H9 (cell line): Measurements from ENCODE around the gene TUBGCP5. TPM values are rescaled to one million over a fixed set of nuclear protein-coding genes. Genes with fewer than 3 reads are reported as not detected.

Experiments used
- DNase-seq: peaks from one replicate; pipeline ENCODE4 v3.0.0-alpha.2; 2017
- H2AFZ ChIP-seq: one replicate; pipeline ENCODE4 v1.6.1; 2013; ENCODE audit warnings: mild to moderate bottlenecking, low read length, control low read depth, moderate library complexity
- H2AK5ac ChIP-seq: 2 replicates; pipeline ENCODE4 v1.6.1; 2013; ENCODE audit warnings: low read length, control low read depth, mixed read lengths; ENCODE audit not compliant: insufficient read length
- H2BK120ac ChIP-seq: one replicate; pipeline ENCODE4 v1.6.1; 2013; ENCODE audit warnings: low read depth, mild to moderate bottlenecking, low read length, control low read depth, inconsistent platforms; ENCODE audit not compliant: poor library complexity, severe bottlenecking
- H2BK12ac ChIP-seq: 2 replicates; pipeline ENCODE4 v1.6.1; 2013; ENCODE audit warnings: low read length, control low read depth, mixed read lengths, low read depth; ENCODE audit not compliant: insufficient read length
- H2BK15ac ChIP-seq: 2 replicates; pipeline ENCODE4 v1.6.1; 2013; ENCODE audit warnings: low read depth, low read length, control low read depth
- H2BK20ac ChIP-seq: one replicate; pipeline ENCODE4 v1.6.1; 2013; ENCODE audit warnings: low read depth, mild to moderate bottlenecking, low read length, control low read depth, inconsistent platforms; ENCODE audit not compliant: poor library complexity, severe bottlenecking
- H2BK5ac ChIP-seq: 2 replicates; pipeline ENCODE4 v1.6.1; 2013; ENCODE audit warnings: low read length, control low read depth, mixed read lengths; ENCODE audit not compliant: insufficient read length
- H3K14ac ChIP-seq: 2 replicates; pipeline ENCODE4 v1.6.1; 2013; ENCODE audit warnings: low read length, control low read depth; ENCODE audit not compliant: insufficient read depth
- H3K18ac ChIP-seq: 2 replicates; pipeline ENCODE4 v1.6.1; 2013; ENCODE audit warnings: low read depth, mild to moderate bottlenecking, mixed read lengths, low read length, control low read depth; ENCODE audit not compliant: insufficient read length
- H3K23ac ChIP-seq: 2 replicates; pipeline ENCODE4 v1.6.1; 2013; ENCODE audit warnings: low read length, control low read depth, mixed read lengths, low read depth; ENCODE audit not compliant: insufficient read length
- H3K23me2 ChIP-seq: 2 replicates; pipeline ENCODE4 v1.6.1; 2013; ENCODE audit warnings: low read depth, mild to moderate bottlenecking, mixed read lengths, low read length, control low read depth; ENCODE audit not compliant: insufficient read length, poor library complexity, severe bottlenecking
- H3K27ac ChIP-seq: 2 replicates; pipeline ENCODE4 v1.5.1; 2013; ENCODE audit warnings: low read length, control low read depth, mixed read lengths, low read depth; ENCODE audit not compliant: insufficient read length
- H3K27me3 ChIP-seq: 2 replicates; pipeline ENCODE4 v1.6.1; 2013; ENCODE audit warnings: low read length, control low read depth, inconsistent platforms; ENCODE audit not compliant: insufficient read depth
- H3K4ac ChIP-seq: 2 replicates; pipeline ENCODE4 v1.6.1; 2013; ENCODE audit warnings: low read depth, mild to moderate bottlenecking, control low read depth, inconsistent platforms, low read length, moderate library complexity
- H3K4me1 ChIP-seq: 2 replicates; pipeline ENCODE4 v1.6.1; 2013; ENCODE audit warnings: low read length, control low read depth, inconsistent platforms; ENCODE audit not compliant: insufficient read depth
- H3K4me2 ChIP-seq: 2 replicates; pipeline ENCODE4 v1.6.1; 2013; ENCODE audit warnings: low read length, control low read depth, mixed read lengths; ENCODE audit not compliant: insufficient read length, insufficient read depth
- H3K56ac ChIP-seq: 2 replicates; pipeline ENCODE4 v1.6.1; 2013; ENCODE audit warnings: low read depth, mild to moderate bottlenecking, mixed read lengths, low read length, control low read depth; ENCODE audit not compliant: insufficient read length
- H3K79me1 ChIP-seq: 2 replicates; pipeline ENCODE4 v1.6.1; 2013; ENCODE audit warnings: low read depth, mild to moderate bottlenecking, moderate library complexity, low read length, control low read depth, inconsistent platforms; ENCODE audit not compliant: insufficient read depth, poor library complexity, severe bottlenecking
- H3K79me2 ChIP-seq: 2 replicates; pipeline ENCODE4 v1.6.1; 2013; ENCODE audit warnings: low read length, control low read depth, inconsistent platforms; ENCODE audit not compliant: insufficient read depth
- H3K9ac ChIP-seq: 2 replicates; pipeline ENCODE4 v1.6.1; 2013; ENCODE audit warnings: low read length, control low read depth, mixed read lengths; ENCODE audit not compliant: insufficient read length; ENCODE audit errors: extremely low read depth
- H3K9me3 ChIP-seq: one replicate; pipeline ENCODE4 v1.6.1; 2013; ENCODE audit warnings: low read depth, low read length, inconsistent platforms; ENCODE audit not compliant: control insufficient read depth
- H3T11ph ChIP-seq: one replicate; pipeline ENCODE4 v1.6.1; 2013; ENCODE audit warnings: mild to moderate bottlenecking, low read length, control low read depth, inconsistent platforms
- H4K20me1 ChIP-seq: one replicate; pipeline ENCODE4 v1.6.1; 2013; ENCODE audit not compliant: control insufficient read depth, insufficient read length, insufficient read depth
- H4K5ac ChIP-seq: 2 replicates; pipeline ENCODE4 v1.6.1; 2013; ENCODE audit warnings: low read depth, mild to moderate bottlenecking, mixed read lengths, low read length, control low read depth; ENCODE audit not compliant: insufficient read length
- H4K8ac ChIP-seq: replicated peaks from 2 replicates; pipeline ENCODE4 v1.6.1; 2013; ENCODE audit warnings: low read length, control low read depth, mixed read lengths, low read depth; ENCODE audit not compliant: insufficient read length
- H4K91ac ChIP-seq: 2 replicates; pipeline ENCODE4 v1.6.1; 2013; ENCODE audit warnings: low read depth, mild to moderate bottlenecking, moderate library complexity, mixed read lengths, low read length, control low read depth; ENCODE audit not compliant: insufficient read length
- H3K27ac Mint-ChIP-seq, 3 experiments: 2 replicates in 2 of 3; 3 replicates in 1 of 3; pipeline ENCODE4 v1.8.0; 2020 to 2021; ENCODE audit warnings: mixed read lengths in 3 of 3, mild to moderate bottlenecking in 1 of 3, moderate library complexity in 1 of 3
- H3K27me3 Mint-ChIP-seq: 2 replicates; pipeline ENCODE4 v1.8.0; 2021; ENCODE audit warnings: low read depth, mild to moderate bottlenecking, moderate library complexity, mixed read lengths
- H3K36me3 Mint-ChIP-seq, 3 experiments: 2 replicates in 2 of 3; 3 replicates in 1 of 3; pipeline ENCODE4 v1.8.0; 2020 to 2021; ENCODE audit warnings: low read depth in 3 of 3, mixed read lengths in 3 of 3; ENCODE audit not compliant: insufficient read depth in 1 of 3
- H3K4me1 Mint-ChIP-seq, 2 experiments: 2 replicates each; pipeline ENCODE4 v1.8.0; 2020; ENCODE audit warnings: mixed read lengths in 2 of 2
- H3K4me3 Mint-ChIP-seq, 2 experiments: 2 replicates in 1 of 2; 3 replicates in 1 of 2; pipeline ENCODE4 v1.8.0; 2020 to 2021; ENCODE audit warnings: mild to moderate bottlenecking in 2 of 2, mixed read lengths in 2 of 2, moderate library complexity in 1 of 2
- H3K9me3 Mint-ChIP-seq, 2 experiments: 2 replicates in 1 of 2; 3 replicates in 1 of 2; pipeline ENCODE4 v1.8.0; 2020; ENCODE audit warnings: mild to moderate bottlenecking in 2 of 2, mixed read lengths in 2 of 2, moderate library complexity in 1 of 2
- CTCF ChIP-seq: fragments of 200-600 bp; sonication (generic); conservative IDR thresholded peaks from 3 replicates; pipeline ENCODE4 v1.8.0; 2021; ENCODE audit warnings: antibody characterized with exemption, mild to moderate bottlenecking
- WGBS: extraction: QIAGEN DNeasy Blood & Tissue Kit; methylation state at CpG from one replicate; pipeline ENCODE4 v1.1.7; 2013; ENCODE audit warnings: missing lambda C conversion rate, low lambda C conversion rate, mixed read lengths; ENCODE audit not compliant: insufficient read length; ENCODE audit errors: extremely low coverage; 5-methylcytosine and 5-hydroxymethylcytosine counted together
- total RNA-seq: library from RNA; stranded (reverse); gene quantifications from 2 replicates; pipeline ENCODE4 v1.2.1, GENCODE V29; 2021

TUBGCP5 gene
- total RNA-seq, 1 experiment from 2014 or later: 15.3 TPM

GRCh38 chr15:22968366-22968765 is 71.0 kb downstream of the TUBGCP5 start:
- H3K9ac ChIP-seq: no peak overlapping the region
- no peak overlapping the region for H2BK20ac ChIP-seq
- no peaks in the 10 kb centered on the region for H3K27me3 Mint-ChIP-seq
- no peak overlapping the region for H3K14ac ChIP-seq
- no peak overlapping the region for H3K27ac ChIP-seq
- H2BK12ac ChIP-seq: no peak overlapping the region
- no peaks in the 10 kb centered on the region for H3K27me3 ChIP-seq
- no peak overlapping the region for H3K4me3 Mint-ChIP-seq
- WGBS: no CpG with 5 or more reads among the region's 5 CpGs
- H3K9me3 ChIP-seq: no peaks in the 10 kb centered on the region
- H4K20me1 ChIP-seq: no peaks in the 10 kb centered on the region
- no peak overlapping the region for H3T11ph ChIP-seq
- no peak overlapping the region for H4K5ac ChIP-seq
- no peak for DNase-seq
- peak overlapping the region in 1 of 3 experiments; percentile 19; a peak in 2 of 7 replicates for H3K27ac Mint-ChIP-seq
- H3K23me2 ChIP-seq: no peaks in the 10 kb centered on the region
- no peak for TF ChIP-seq CTCF
- H3K9me3 Mint-ChIP-seq: no peaks in the 10 kb centered on the region; a peak in 2 of 5 replicates
- H3K56ac ChIP-seq: no peak overlapping the region
- peaks cover 0 to 6% (median 3%) of the 10 kb centered on the region in 3 experiments; a peak in 4 of 7 replicates for H3K36me3 Mint-ChIP-seq
- H3K79me2 ChIP-seq: peaks cover 6% of the 10 kb centered on the region; the same call in 1 of the 2 replicates
- no peak overlapping the region for H4K91ac ChIP-seq
- no peak overlapping the region for H2BK15ac ChIP-seq
- H2BK5ac ChIP-seq: no peak overlapping the region
- no peak overlapping the region for H3K18ac ChIP-seq
- H3K4me2 ChIP-seq: no peak overlapping the region
- peaks cover 15 to 17% of the 10 kb centered on the region in 2 experiments for H3K4me1 Mint-ChIP-seq
- H3K4me1 ChIP-seq: peaks cover 5% of the 10 kb centered on the region; the same call in 1 of the 2 replicates
- no peak overlapping the region for H2AFZ ChIP-seq
- H4K8ac ChIP-seq: no peak overlapping the region
- H3K79me1 ChIP-seq: peaks cover 1% of the 10 kb centered on the region
- H2AK5ac ChIP-seq: no peak overlapping the region
- no peak overlapping the region for H2BK120ac ChIP-seq
- no peak overlapping the region for H3K4ac ChIP-seq
- H3K23ac ChIP-seq: no peak overlapping the region
